Measurements from ENCODE around the gene PACSIN2. TPM values are rescaled to one million over a fixed set of nuclear protein-coding genes. Genes with fewer than 3 reads are reported as not detected.
A peak's percentile ranks its signal among the peaks of the same experiment; 100 is the strongest.

Gene PACSIN2
- total and polyA plus RNA-seq, 10 of the 15 experiments (the other 5 are each of a cell fraction or from before 2014, with no cell fraction given): 0.93 to 78.7 (median 46.8) TPM

DNA sequence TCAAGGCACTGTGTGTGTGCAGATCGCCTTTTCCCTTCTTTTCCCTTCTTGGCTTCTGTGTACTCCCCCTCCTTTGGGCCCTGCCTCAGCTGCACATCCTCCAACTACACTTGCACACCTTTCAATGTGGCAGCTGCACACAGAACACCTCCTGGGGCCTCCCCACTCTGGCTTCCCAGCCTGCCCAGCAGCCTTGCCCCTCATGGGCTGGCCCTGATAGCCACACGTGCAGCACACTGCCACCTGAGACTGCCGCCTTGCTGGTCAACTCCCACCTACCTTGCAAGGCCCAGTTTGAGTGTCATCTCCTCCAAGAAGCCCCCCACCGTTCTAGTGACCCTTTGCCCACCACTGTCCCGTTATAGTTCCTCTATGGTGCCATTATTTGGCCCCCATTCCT, 80.6 kb downstream of the PACSIN2 start:
- ChIA-PET CTCF (interaction anchor here (0.8 to 1.4 kb wide), 7 partner anchors 10 to 217 kb away, joined by 3 to 6 read pairs (median 3); no protein-coding TSS in a partner anchor), SMC1A (ENCODE audit: uncharacterized antibody, unreplicated experiment) (interaction anchor here (0.7 to 2.0 kb wide), 19 partner anchors 10 to 101 kb away, joined by 3 to 19 read pairs (median 4); partner anchors contain the start of gene PACSIN2), POLR2A (interaction anchor here (0.6 to 1.3 kb wide), 9 partner anchors 9 to 79 kb away, joined by 3 to 9 read pairs (median 3); no protein-coding TSS in a partner anchor), RAD21 (ENCODE audit: unreplicated experiment) (interaction anchor here (0.5 to 2.1 kb wide), 12 partner anchors 10 to 1110 kb away, joined by 3 to 10 read pairs (median 4); no protein-coding TSS in a partner anchor)
- Histone ChIP-seq H3K27ac (ENCODE audit: control insufficient read depth, insufficient read depth) (peak overlapping the region; percentile 99), H2AFZ (ENCODE audit: control insufficient read depth, low read depth, low read length) (no peak overlapping the region), H3K36me3 (ENCODE audit: control insufficient read depth in 2 of 2, insufficient read depth in 2 of 2, low read length in 1 of 2) (no peaks in the 10 kb centered on the region), H3K79me2 (ENCODE audit: control insufficient read depth, insufficient read depth, low read length) (peaks cover 84% of the 10 kb centered on the region), H3K4me3 (peak overlapping the region; percentile 74; the same call in 1 of the 2 replicates), H3K4me1 (ENCODE audit: control insufficient read depth, insufficient read depth, low read length) (peaks cover 74% of the 10 kb centered on the region), H3K4me2 (ENCODE audit: control insufficient read depth, insufficient read depth) (peak overlapping the region; percentile 98), H3K9ac (ENCODE audit: control insufficient read depth, insufficient read depth, low read length) (peak overlapping the region; percentile 91), H3K9me3 (replicated peaks; ENCODE audit: control insufficient read depth, insufficient read depth, low read length) (no peaks in the 10 kb centered on the region; the same call in 2 of the 3 replicates), H3K27me3 (replicated peaks in 1 of 2; ENCODE audit: control insufficient read depth in 2 of 2, insufficient read depth in 2 of 2, low read length in 1 of 2) (no peaks in the 10 kb centered on the region), H4K20me1 (ENCODE audit: control insufficient read depth, insufficient read depth) (no peaks in the 10 kb centered on the region)
- intact Hi-C loops (cut with micrococcal nuclease; ENCODE audit: unreplicated experiment) (loop anchor here (5.0 kb wide), 1 partner anchor 78 kb away; no protein-coding TSS in a partner anchor), in situ Hi-C loops (cut with MboI) (no loop called here)
- no peak for DNase-seq (ENCODE audit: low read depth, low spot score)
- no peak for FAIRE-seq
- 53% methylated on average over 5 of the region's 5 CpGs for WGBS (ENCODE audit: insufficient coverage, insufficient replicate concordance, low lambda C conversion rate, missing lambda C conversion rate)
- ATAC-seq: peak; percentile 10
- BruUV-seq (replicated peaks): no TSS peak
- TF ChIP-seq, protein P1, sequence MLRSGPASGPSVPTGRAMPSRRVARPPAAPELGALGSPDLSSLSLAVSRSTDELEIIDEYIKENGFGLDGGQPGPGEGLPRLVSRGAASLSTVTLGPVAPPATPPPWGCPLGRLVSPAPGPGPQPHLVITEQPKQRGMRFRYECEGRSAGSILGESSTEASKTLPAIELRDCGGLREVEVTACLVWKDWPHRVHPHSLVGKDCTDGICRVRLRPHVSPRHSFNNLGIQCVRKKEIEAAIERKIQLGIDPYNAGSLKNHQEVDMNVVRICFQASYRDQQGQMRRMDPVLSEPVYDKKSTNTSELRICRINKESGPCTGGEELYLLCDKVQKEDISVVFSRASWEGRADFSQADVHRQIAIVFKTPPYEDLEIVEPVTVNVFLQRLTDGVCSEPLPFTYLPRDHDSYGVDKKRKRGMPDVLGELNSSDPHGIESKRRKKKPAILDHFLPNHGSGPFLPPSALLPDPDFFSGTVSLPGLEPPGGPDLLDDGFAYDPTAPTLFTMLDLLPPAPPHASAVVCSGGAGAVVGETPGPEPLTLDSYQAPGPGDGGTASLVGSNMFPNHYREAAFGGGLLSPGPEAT (IDR thresholded peaks at IDR 0.05; ENCODE audit: low read depth): no peak
- TF ChIP-seq, protein P2, sequence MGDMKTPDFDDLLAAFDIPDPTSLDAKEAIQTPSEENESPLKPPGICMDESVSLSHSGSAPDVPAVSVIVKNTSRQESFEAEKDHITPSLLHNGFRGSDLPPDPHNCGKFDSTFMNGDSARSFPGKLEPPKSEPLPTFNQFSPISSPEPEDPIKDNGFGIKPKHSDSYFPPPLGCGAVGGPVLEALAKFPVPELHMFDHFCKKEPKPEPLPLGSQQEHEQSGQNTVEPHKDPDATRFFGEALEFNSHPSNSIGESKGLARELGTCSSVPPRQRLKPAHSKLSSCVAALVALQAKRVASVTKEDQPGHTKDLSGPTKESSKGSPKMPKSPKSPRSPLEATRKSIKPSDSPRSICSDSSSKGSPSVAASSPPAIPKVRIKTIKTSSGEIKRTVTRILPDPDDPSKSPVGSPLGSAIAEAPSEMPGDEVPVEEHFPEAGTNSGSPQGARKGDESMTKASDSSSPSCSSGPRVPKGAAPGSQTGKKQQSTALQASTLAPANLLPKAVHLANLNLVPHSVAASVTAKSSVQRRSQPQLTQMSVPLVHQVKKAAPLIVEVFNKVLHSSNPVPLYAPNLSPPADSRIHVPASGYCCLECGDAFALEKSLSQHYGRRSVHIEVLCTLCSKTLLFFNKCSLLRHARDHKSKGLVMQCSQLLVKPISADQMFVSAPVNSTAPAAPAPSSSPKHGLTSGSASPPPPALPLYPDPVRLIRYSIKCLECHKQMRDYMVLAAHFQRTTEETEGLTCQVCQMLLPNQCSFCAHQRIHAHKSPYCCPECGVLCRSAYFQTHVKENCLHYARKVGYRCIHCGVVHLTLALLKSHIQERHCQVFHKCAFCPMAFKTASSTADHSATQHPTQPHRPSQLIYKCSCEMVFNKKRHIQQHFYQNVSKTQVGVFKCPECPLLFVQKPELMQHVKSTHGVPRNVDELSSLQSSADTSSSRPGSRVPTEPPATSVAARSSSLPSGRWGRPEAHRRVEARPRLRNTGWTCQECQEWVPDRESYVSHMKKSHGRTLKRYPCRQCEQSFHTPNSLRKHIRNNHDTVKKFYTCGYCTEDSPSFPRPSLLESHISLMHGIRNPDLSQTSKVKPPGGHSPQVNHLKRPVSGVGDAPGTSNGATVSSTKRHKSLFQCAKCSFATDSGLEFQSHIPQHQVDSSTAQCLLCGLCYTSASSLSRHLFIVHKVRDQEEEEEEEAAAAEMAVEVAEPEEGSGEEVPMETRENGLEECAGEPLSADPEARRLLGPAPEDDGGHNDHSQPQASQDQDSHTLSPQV (IDR thresholded peaks at IDR 0.05): no peak
- TF ChIP-seq E4F1 (IDR thresholded peaks at IDR 0.05; ENCODE audit: borderline replicate concordance, partially characterized antibody) (no peak), HCFC1 (IDR thresholded peaks at IDR 0.05; ENCODE audit: low read length) (no peak), ZNF274 (IDR thresholded peaks at IDR 0.05; ENCODE audit: insufficient read depth, insufficient read length) (no peak), GATAD2B (conservative IDR thresholded peaks at IDR 0.05; ENCODE audit: low read depth) (peak; percentile 25; the same call in 1 of the 2 replicates), DPF2 (IDR thresholded peaks at IDR 0.05) (peak; percentile 9; the same call in 1 of the 2 replicates), ZNF384 (IDR thresholded peaks at IDR 0.05; ENCODE audit: borderline replicate concordance, low read depth, low read length) (no peak), USF1 (IDR thresholded peaks at IDR 0.05; ENCODE audit: borderline replicate concordance, extremely low read length, insufficient read depth, low read depth, low read length) (no peak), BMI1 (IDR thresholded peaks at IDR 0.05; ENCODE audit: borderline replicate concordance) (no peak), BCL11A (IDR thresholded peaks at IDR 0.05; ENCODE audit: low read depth, low read length) (no peak), TARDBP (IDR thresholded peaks at IDR 0.05; ENCODE audit: borderline replicate concordance) (no peak)
- TF ChIP-seq, protein P3, sequence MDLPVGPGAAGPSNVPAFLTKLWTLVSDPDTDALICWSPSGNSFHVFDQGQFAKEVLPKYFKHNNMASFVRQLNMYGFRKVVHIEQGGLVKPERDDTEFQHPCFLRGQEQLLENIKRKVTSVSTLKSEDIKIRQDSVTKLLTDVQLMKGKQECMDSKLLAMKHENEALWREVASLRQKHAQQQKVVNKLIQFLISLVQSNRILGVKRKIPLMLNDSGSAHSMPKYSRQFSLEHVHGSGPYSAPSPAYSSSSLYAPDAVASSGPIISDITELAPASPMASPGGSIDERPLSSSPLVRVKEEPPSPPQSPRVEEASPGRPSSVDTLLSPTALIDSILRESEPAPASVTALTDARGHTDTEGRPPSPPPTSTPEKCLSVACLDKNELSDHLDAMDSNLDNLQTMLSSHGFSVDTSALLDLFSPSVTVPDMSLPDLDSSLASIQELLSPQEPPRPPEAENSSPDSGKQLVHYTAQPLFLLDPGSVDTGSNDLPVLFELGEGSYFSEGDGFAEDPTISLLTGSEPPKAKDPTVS (IDR thresholded peaks at IDR 0.05; ENCODE audit: low read depth, low read length): no peak

Data from GM12878 (cell line).